ENCODE measurements around the gene HNRNPM. TPM values are rescaled to one million over a fixed set of nuclear protein-coding genes. Genes with fewer than 3 reads are reported as not detected.
A peak's percentile ranks its signal among the peaks of the same experiment; 100 is the strongest.

Gene HNRNPM
- total RNA-seq, 2 experiments from 2014 or later = 188 to 198 TPM

- H3K27ac Mint-ChIP-seq = peak overlapping the region; percentile 96
- DNase-seq = peak; percentile 67
- POLR2A ChIA-PET = interaction anchor here (2.4 to 7.9 kb wide), 7 partner anchors 9 to 102 kb away, joined by 14 to 107 read pairs (median 27); partner anchors contain the start of genes MARCHF2, MYO1F and PRAM1
- peaks cover 6% of the 10 kb centered on the region for H3K36me3 Mint-ChIP-seq
- H3K27me3 Mint-ChIP-seq = no peaks in the 10 kb centered on the region
- H3K4me1 Mint-ChIP-seq = peaks cover 41% of the 10 kb centered on the region
- H3K9me3 Mint-ChIP-seq = no peaks in the 10 kb centered on the region
- H3K4me3 Mint-ChIP-seq = peak overlapping the region; percentile 96
- peak; percentile 32 for ATAC-seq (ENCODE audit: low read depth)
Observed at GRCh38 chr19:8515317-8515716, 70.5 kb downstream of the HNRNPM start.

- peak; percentile 61 for DNase-seq
- peaks cover 12% of the 10 kb centered on the region for H3K36me3 Mint-ChIP-seq
Observed at GRCh38 chr19:8517551-8518442, 73.0 kb downstream of the HNRNPM start.

GRCh38 chr19:8518536-8518935 is 73.8 kb downstream of the HNRNPM start:
- POLR2A ChIA-PET = interaction anchor here (1.1 to 7.9 kb wide), 6 partner anchors 21 to 74 kb away, joined by 4 to 107 read pairs (median 4); partner anchors contain the start of genes HNRNPM and MYO1F
- H3K4me3 Mint-ChIP-seq = peak overlapping the region; percentile 22

More at GRCh38 chr19:8517551-8518442, 73.0 kb downstream of the HNRNPM start:
- H3K4me1 Mint-ChIP-seq = peaks cover 39% of the 10 kb centered on the region
- peak; percentile 43 for ATAC-seq (ENCODE audit: low read depth)
- peak overlapping the region; percentile 96 for H3K27ac Mint-ChIP-seq
- no peaks in the 10 kb centered on the region for H3K27me3 Mint-ChIP-seq
- peak overlapping the region; percentile 71 for H3K4me3 Mint-ChIP-seq
- no peaks in the 10 kb centered on the region for H3K9me3 Mint-ChIP-seq
- POLR2A ChIA-PET = interaction anchor here (0.7 to 7.9 kb wide), 9 partner anchors 13 to 73 kb away, joined by 3 to 107 read pairs (median 5); partner anchors contain the start of genes HNRNPM, MYO1F and PRAM1

GRCh38 chr19:8519388-8519787 is 74.6 kb downstream of the HNRNPM start:
- peaks cover 11% of the 10 kb centered on the region for H3K36me3 Mint-ChIP-seq
- peaks cover 34% of the 10 kb centered on the region for H3K4me1 Mint-ChIP-seq
- peak overlapping the region; percentile 63 for H3K27ac Mint-ChIP-seq
- no peaks in the 10 kb centered on the region for H3K9me3 Mint-ChIP-seq
- no peak for ATAC-seq (ENCODE audit: low read depth)
- H3K27me3 Mint-ChIP-seq = no peaks in the 10 kb centered on the region
- POLR2A ChIA-PET = interaction anchor here (7.5 to 7.9 kb wide), 2 partner anchors 52 to 59 kb away, joined by 60 to 107 read pairs; partner anchors contain the start of gene MYO1F
- H3K4me3 Mint-ChIP-seq = no peak overlapping the region
- no peak for DNase-seq

More at GRCh38 chr19:8518536-8518935, 73.8 kb downstream of the HNRNPM start:
- Mint-ChIP-seq H3K36me3 (peaks cover 11% of the 10 kb centered on the region), H3K27me3 (no peaks in the 10 kb centered on the region), H3K4me1 (peaks cover 36% of the 10 kb centered on the region), H3K27ac (peak overlapping the region; percentile 96), H3K9me3 (no peaks in the 10 kb centered on the region)
- DNase-seq = no peak
- no peak for ATAC-seq (ENCODE audit: low read depth)

GRCh38 chr19:8525401-8525684 is 80.6 kb downstream of the HNRNPM start:
- Mint-ChIP-seq H3K4me1 (no peaks in the 10 kb centered on the region), H3K36me3 (peaks cover 51% of the 10 kb centered on the region), H3K4me3 (no peak overlapping the region), H3K9me3 (no peaks in the 10 kb centered on the region), H3K27me3 (no peaks in the 10 kb centered on the region), H3K27ac (no peak overlapping the region)
- ATAC-seq (ENCODE audit: low read depth) (no peak), DNase-seq (no peak)
- POLR2A ChIA-PET = interaction anchor here (1.5 to 2.9 kb wide), 2 partner anchors 11 to 38 kb away, joined by 3 to 14 read pairs; partner anchors contain the start of gene ZNF414

GRCh38 chr19:8526345-8527091 is 81.7 kb downstream of the HNRNPM start:
- Mint-ChIP-seq H3K4me3 (no peak overlapping the region), H3K9me3 (no peaks in the 10 kb centered on the region)
- ATAC-seq (ENCODE audit: low read depth) = peak; percentile 10

GRCh38 chr19:8528500-8528899 is 83.7 kb downstream of the HNRNPM start:
- Mint-ChIP-seq H3K9me3 (no peaks in the 10 kb centered on the region), H3K27ac (no peak overlapping the region), H3K36me3 (peaks cover 56% of the 10 kb centered on the region), H3K4me3 (no peak overlapping the region), H3K27me3 (no peaks in the 10 kb centered on the region), H3K4me1 (no peaks in the 10 kb centered on the region)
- DNase-seq = no peak
- POLR2A ChIA-PET = interaction anchor here (0.7 kb wide), 1 partner anchor 15 kb away, joined by 3 read pairs; the partner anchor contains the start of gene ZNF414
- ATAC-seq (ENCODE audit: low read depth) = no peak

More at GRCh38 chr19:8526345-8527091, 81.7 kb downstream of the HNRNPM start:
- POLR2A ChIA-PET = no interaction called here
- no peaks in the 10 kb centered on the region for H3K4me1 Mint-ChIP-seq
- H3K27me3 Mint-ChIP-seq = no peaks in the 10 kb centered on the region
- no peak overlapping the region for H3K27ac Mint-ChIP-seq
- H3K36me3 Mint-ChIP-seq = peaks cover 53% of the 10 kb centered on the region
- no peak for DNase-seq

GRCh38 chr19:8529369-8530006 is 84.7 kb downstream of the HNRNPM start:
- POLR2A ChIA-PET = no interaction called here
- H3K4me3 Mint-ChIP-seq = no peak overlapping the region
- H3K27ac Mint-ChIP-seq = no peak overlapping the region
- DNase-seq (no peak), ATAC-seq (ENCODE audit: low read depth) (no peak)
- H3K27me3 Mint-ChIP-seq = no peaks in the 10 kb centered on the region
- peaks cover 59% of the 10 kb centered on the region for H3K36me3 Mint-ChIP-seq
- no peaks in the 10 kb centered on the region for H3K4me1 Mint-ChIP-seq
- H3K9me3 Mint-ChIP-seq = no peaks in the 10 kb centered on the region

GRCh38 chr19:8530061-8530679 is 85.4 kb downstream of the HNRNPM start:
- POLR2A ChIA-PET = no interaction called here
- DNase-seq (no peak), ATAC-seq (ENCODE audit: low read depth) (no peak)
- Mint-ChIP-seq H3K9me3 (no peaks in the 10 kb centered on the region), H3K27me3 (no peaks in the 10 kb centered on the region), H3K4me3 (no peak overlapping the region), H3K4me1 (no peaks in the 10 kb centered on the region), H3K36me3 (peaks cover 59% of the 10 kb centered on the region), H3K27ac (no peak overlapping the region)

- DNase-seq (no peak), ATAC-seq (ENCODE audit: low read depth) (no peak)
- Mint-ChIP-seq H3K27ac (no peak overlapping the region), H3K27me3 (no peaks in the 10 kb centered on the region), H3K9me3 (no peaks in the 10 kb centered on the region), H3K36me3 (peaks cover 70% of the 10 kb centered on the region), H3K4me1 (no peaks in the 10 kb centered on the region), H3K4me3 (no peak overlapping the region)
- POLR2A ChIA-PET = interaction anchor here (0.6 kb wide), 1 partner anchor 15 kb away, joined by 6 read pairs; no protein-coding TSS in a partner anchor
Observed at GRCh38 chr19:8531470-8531869, 86.7 kb downstream of the HNRNPM start.

- no peak for ATAC-seq (ENCODE audit: low read depth)
- Mint-ChIP-seq H3K36me3 (peaks cover 70% of the 10 kb centered on the region), H3K27me3 (no peaks in the 10 kb centered on the region), H3K4me3 (no peak overlapping the region), H3K9me3 (no peaks in the 10 kb centered on the region), H3K4me1 (no peaks in the 10 kb centered on the region), H3K27ac (no peak overlapping the region)
- DNase-seq = no peak
- POLR2A ChIA-PET = no interaction called here
Observed at GRCh38 chr19:8532225-8532624, 87.5 kb downstream of the HNRNPM start.

GRCh38 chr19:8536282-8536681 is 91.5 kb downstream of the HNRNPM start:
- H3K9me3 Mint-ChIP-seq = no peaks in the 10 kb centered on the region
- peaks cover 42% of the 10 kb centered on the region for H3K36me3 Mint-ChIP-seq
- H3K27ac Mint-ChIP-seq = no peak overlapping the region
- H3K27me3 Mint-ChIP-seq = no peaks in the 10 kb centered on the region
- ATAC-seq (ENCODE audit: low read depth) = no peak
- POLR2A ChIA-PET = no interaction called here
- DNase-seq = no peak
- H3K4me1 Mint-ChIP-seq = no peaks in the 10 kb centered on the region
- H3K4me3 Mint-ChIP-seq = no peak overlapping the region

Measured in activated naive CD8-positive, alpha-beta T cell treated with anti-CD3 and anti-CD28 coated beads, Interleukin-2, amount 10 ng/mL, durations not matched to agents 7 days and 5 days (primary cell).